ENCODE data around the gene GCAT.
A peak's percentile ranks its signal among the peaks of the same experiment; 100 is the strongest.

DNA sequence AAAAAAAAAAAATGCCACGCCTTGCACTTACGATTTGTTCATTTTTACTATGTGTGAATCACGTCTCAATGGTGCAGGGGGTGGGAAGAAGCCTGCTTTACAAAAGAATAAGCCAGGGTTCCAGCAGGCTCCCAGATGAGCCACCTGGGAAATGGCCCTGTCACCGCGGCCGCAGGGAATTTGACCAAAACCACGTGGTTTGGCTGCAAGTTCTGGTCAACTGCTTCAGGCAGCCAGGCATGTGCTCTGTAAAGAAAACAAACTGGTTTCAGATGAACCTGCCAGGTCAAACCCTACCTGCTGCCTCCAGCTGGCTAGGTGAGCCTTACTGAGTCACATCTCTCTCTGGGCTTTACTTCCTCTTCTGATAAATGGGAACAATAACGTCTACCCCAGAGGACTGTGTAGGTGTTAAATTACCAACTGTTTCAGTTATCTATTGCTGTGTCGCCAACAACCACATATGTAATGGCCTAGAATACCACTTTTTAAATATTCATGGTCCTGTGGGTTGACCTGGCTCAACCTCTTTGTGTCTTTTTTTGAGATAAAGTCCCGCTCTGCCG lies 30.5 kb upstream of the GCAT start:
- TF ChIP-seq, protein P1, sequence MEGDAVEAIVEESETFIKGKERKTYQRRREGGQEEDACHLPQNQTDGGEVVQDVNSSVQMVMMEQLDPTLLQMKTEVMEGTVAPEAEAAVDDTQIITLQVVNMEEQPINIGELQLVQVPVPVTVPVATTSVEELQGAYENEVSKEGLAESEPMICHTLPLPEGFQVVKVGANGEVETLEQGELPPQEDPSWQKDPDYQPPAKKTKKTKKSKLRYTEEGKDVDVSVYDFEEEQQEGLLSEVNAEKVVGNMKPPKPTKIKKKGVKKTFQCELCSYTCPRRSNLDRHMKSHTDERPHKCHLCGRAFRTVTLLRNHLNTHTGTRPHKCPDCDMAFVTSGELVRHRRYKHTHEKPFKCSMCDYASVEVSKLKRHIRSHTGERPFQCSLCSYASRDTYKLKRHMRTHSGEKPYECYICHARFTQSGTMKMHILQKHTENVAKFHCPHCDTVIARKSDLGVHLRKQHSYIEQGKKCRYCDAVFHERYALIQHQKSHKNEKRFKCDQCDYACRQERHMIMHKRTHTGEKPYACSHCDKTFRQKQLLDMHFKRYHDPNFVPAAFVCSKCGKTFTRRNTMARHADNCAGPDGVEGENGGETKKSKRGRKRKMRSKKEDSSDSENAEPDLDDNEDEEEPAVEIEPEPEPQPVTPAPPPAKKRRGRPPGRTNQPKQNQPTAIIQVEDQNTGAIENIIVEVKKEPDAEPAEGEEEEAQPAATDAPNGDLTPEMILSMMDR (IDR thresholded peaks at IDR 0.05): peak in 1 of 4 experiments; percentile 5
- no peak for TF ChIP-seq POLR2A (IDR thresholded peaks at IDR 0.05)
